Pons (tissue), 1 donor: ENCODE data around the gene P2RX1.
"Not testable (repeated sequence)": the region's sequence is repeated elsewhere in the genome, so short reads cannot be mapped to it uniquely, and the experiment has no call there.

Experiments used
- DNase-seq: peaks from one replicate; pipeline ENCODE4 v3.0.0-alpha.2; 2016; ENCODE audit warnings: low spot score

The P2RX1 gene

GRCh38 chr17:3857261-3858105 is 58.8 kb downstream of the P2RX1 start:
- DNase-seq: no peak

- not testable (repeated sequence) for DNase-seq
Measured at GRCh38 chr17:3854204-3854603, 62.1 kb downstream of the P2RX1 start.

- DNase-seq: no peak
Measured at GRCh38 chr17:3852561-3852960, 63.7 kb downstream of the P2RX1 start.

- no peak for DNase-seq
Measured at GRCh38 chr17:3851461-3852100, 64.7 kb downstream of the P2RX1 start.

- no peak for DNase-seq
Measured at GRCh38 chr17:3848229-3848835, 67.9 kb downstream of the P2RX1 start.

GRCh38 chr17:3847165-3847670 is 69.0 kb downstream of the P2RX1 start:
- DNase-seq: no peak
